Left cardiac atrium (tissue), 4 donors: ENCODE measurements around the gene RGL2. TPM values are rescaled to one million over a fixed set of nuclear protein-coding genes. Genes with fewer than 3 reads are reported as not detected.
"Not testable (repeated sequence)": the region's sequence is repeated elsewhere in the genome, so short reads cannot be mapped to it uniquely, and the experiment has no call there.

Experiments used
- ATAC-seq, 2 donors: fragments of 200-7000 bp; cut with Tn5 transposase; one replicate each; pipeline ENCODE4 v1.9.1; 2020; ENCODE audit warnings: mild to moderate bottlenecking in 2 of 2, moderate library complexity in 2 of 2
- DNase-seq: peaks from one replicate; pipeline ENCODE4 v3.0.0-alpha.2; 2020
- intact Hi-C, 2 donors: fragments of 100-400 bp; cut with DNase I; formaldehyde crosslinking; loops; one replicate each; pipeline versions ENCODE4 v1.14.1 to v1.15.1; 2022 to 2023
- total RNA-seq, 2 donors: library from RNA; stranded (reverse); fragmentation: NEBNext Ultra II Directional; extraction: Animal tissue kit (Norgen Biotek cat#: 25700); gene quantifications; one replicate each; pipeline ENCODE4 v1.2.1, GENCODE V29; 2021
- donor health status: DM: no; HTN: yes; CAD: no.
- donor health status: DM: no; HTN: yes; CAD: no; lungs with severe emphysema.
- donor health status: DM: yes; HTN: yes; CAD: no.
- donor health status: Dilated cardiomyopathy.

The RGL2 gene
- total RNA-seq, 2 donors from 2014 or later = 48.5 to 54.3 TPM

GRCh38 chr6:33297956-33298772 is 578 bp downstream of the RGL2 start:
- peak; percentile 42 to 64 for ATAC-seq
- peak; percentile 80 for DNase-seq
- intact Hi-C loops = no loop called here

GRCh38 chr6:33297406-33297955 is 1.3 kb downstream of the RGL2 start:
- DNase-seq (peak; percentile 52), ATAC-seq (peak in 1 of 2 donors; percentile 2)
- intact Hi-C loops = no loop called here

GRCh38 chr6:33296797-33297405 is 1.8 kb downstream of the RGL2 start:
- intact Hi-C loops = no loop called here
- DNase-seq (no peak), ATAC-seq (no peak)

- DNase-seq = no peak
- no peak for ATAC-seq
These were observed 2.9 kb downstream of the RGL2 start for GRCh38 chr6:33295621-33296369.

GRCh38 chr6:33294086-33294823 is 4.5 kb downstream of the RGL2 start:
- intact Hi-C loops = no loop called here
- ATAC-seq (no peak), DNase-seq (no peak)

More at GRCh38 chr6:33295621-33296369, 2.9 kb downstream of the RGL2 start:
- intact Hi-C loops = no loop called here

GRCh38 chr6:33292996-33293682 is 5.6 kb downstream of the RGL2 start:
- DNase-seq (no peak), ATAC-seq (no peak)
- intact Hi-C loops = no loop called here

GRCh38 chr6:33290459-33290858 is 8.3 kb downstream of the RGL2 start:
- ATAC-seq = no peak
- DNase-seq = no peak
- intact Hi-C loops = no loop called here

GRCh38 chr6:33289784-33290315 is 8.9 kb downstream of the RGL2 start:
- ATAC-seq (peak in 1 of 2 donors; percentile 1), DNase-seq (no peak)
- intact Hi-C loops = no loop called here

- ATAC-seq = peak; percentile 96
- intact Hi-C loops = no loop called here
- peak; percentile 83 for DNase-seq
These were observed 9.6 kb downstream of the RGL2 start, which contains the start of the genes PFDN6 and WDR46 for GRCh38 chr6:33288921-33289783. TSS of gene PFDN6 (plus strand) at chr6:33289601. CDS start at chr6:33289857, 256 bp downstream. TSS of gene WDR46 (minus strand) at chr6:33289239. CDS start at chr6:33289170, 69 bp downstream.

- ATAC-seq (peak in 1 of 2 donors; percentile 1), DNase-seq (no peak)
- intact Hi-C loops = no loop called here
These were observed 10.4 kb downstream of the RGL2 start for GRCh38 chr6:33288141-33288920.

- ATAC-seq (no peak), DNase-seq (no peak)
- intact Hi-C loops = no loop called here
These were observed 11.5 kb downstream of the RGL2 start for GRCh38 chr6:33286946-33287914.

- ATAC-seq, DNase-seq, intact Hi-C loops: not testable (repeated sequence)
These were observed 13.5 kb downstream of the RGL2 start for GRCh38 chr6:33285214-33285613.

GRCh38 chr6:33280539-33280938 is 18.2 kb downstream of the RGL2 start:
- DNase-seq (no peak), ATAC-seq (no peak)
- intact Hi-C loops = no loop called here

- no peak for ATAC-seq
- intact Hi-C loops = no loop called here
- DNase-seq = no peak
These were observed 18.7 kb downstream of the RGL2 start for GRCh38 chr6:33279971-33280511.

GRCh38 chr6:33279257-33279695 is 19.5 kb downstream of the RGL2 start:
- DNase-seq (no peak), ATAC-seq (no peak)
- intact Hi-C loops = no loop called here
